T1000 (cell line): Measurements from ENCODE around the gene CPOX.
"Not testable (repeated sequence)": the region's sequence is repeated elsewhere in the genome, so short reads cannot be mapped to it uniquely, and the experiment has no call there.

ENCODE experiments used
- DNase-seq: peaks from one replicate; lab custom pipeline; 2025; ENCODE audit warnings: mixed read lengths; lab: John Stamatoyannopoulos, UW

Gene CPOX

DNA sequence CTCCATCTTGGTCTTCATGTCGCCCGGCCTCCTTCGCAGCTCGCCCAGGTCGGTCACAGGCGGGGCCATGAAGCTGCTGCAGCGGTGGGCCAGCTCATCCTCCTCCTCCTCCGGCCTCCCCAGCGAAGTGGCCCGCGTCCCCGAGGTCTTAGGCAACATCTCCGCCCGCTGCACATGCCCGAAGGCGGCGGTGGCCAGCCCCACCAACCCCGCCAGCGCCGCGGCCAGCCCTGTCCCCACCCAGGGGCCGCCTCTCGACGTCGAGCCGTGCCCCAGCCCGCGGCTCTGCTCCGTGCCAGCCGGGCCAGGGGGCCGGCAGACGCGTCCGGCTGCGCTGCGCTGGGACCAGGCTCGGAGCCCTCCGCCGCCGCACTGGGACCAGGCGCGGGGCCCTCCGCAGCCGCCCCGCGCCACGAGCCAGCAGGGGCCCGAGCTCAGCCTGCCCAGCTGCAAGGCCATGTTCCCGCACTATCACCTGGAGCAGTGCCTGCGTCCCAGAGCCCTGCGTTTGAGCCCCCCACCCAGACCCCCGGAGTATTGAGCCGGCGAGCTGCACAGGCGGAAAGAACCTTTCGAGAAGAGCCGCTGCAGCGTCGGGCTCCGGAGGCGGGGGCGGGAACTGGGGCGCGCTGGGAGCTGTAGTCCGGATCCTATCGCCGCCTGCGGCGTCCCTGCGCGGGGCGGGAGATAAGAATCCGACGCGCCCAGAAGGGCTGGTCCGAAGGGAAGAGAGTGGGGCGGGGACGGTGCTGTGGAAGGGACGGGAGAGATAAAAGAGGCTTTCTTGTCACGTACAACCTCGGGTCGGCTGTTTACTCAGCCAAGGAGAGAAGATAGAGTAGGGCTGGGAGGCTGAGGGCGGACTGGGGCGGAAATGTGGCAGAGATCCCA is at the start of gene CPOX:
CPOX (minus strand) TSS at position 566 of the 891 bp plus-strand sequence; CDS start at position 459, 107 bp downstream.
- peak; percentile 89 for DNase-seq

DNA sequence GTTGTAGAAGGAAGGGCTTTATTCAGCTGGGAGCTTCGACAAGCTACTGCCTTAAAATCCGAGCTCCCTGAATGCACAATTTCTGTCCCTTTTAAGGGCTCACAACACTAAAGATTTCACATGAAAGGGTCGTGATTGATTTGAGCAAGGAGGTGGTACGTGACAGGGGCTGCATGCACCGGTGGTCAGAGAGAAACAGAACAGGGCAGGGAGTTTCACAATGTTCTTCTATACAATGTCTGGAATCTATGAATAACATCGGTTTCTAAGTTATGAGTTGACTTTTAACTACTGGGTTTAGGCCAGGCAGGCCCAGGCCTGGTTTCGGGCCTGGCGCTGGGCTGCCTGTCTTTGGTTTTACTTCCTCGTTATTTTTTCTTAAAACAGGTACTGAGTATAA is 49.4 kb upstream of the CPOX start:
- DNase-seq, result not testable (repeated sequence)

DNA sequence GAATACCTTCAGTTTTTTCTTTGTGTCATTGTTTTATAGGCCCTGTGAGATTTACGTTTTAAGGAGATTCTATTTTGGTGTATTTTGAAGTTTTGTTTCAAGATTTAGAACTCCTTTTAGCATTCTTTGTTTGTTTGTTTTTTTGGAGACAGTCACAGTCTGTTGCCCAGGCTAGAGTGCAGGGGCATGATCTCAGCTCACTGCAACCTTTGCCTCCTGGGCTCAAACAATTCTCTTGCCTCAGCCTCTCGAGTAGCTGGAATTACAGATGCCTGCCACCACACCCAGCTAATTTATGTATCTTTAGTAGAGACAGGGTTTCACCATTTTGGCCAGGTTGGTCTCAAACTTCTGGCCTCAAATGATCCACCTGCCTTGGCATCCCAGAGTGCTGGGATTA is 48.3 kb upstream of the CPOX start:
- not testable (repeated sequence) for DNase-seq

DNA sequence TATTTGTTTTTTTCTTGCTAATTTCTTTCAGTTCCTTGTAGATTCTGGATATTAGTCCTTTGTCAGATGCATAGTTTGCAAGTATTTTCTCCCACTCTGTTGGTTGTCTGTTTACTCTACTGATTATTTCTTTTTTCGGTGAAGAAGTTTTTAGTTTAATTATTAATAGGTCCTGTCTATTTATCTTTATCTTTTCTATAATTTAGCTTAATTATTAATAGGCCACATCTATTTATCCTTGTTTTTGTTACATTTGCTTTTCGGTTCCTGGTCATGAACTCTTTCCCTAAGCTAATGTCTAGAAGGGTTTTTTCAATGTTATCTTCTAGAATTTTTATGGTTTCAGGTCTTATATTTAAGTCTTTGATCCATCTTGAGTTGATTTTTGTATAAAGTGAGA is 45.1 kb upstream of the CPOX start:
- not testable (repeated sequence) for DNase-seq

DNA sequence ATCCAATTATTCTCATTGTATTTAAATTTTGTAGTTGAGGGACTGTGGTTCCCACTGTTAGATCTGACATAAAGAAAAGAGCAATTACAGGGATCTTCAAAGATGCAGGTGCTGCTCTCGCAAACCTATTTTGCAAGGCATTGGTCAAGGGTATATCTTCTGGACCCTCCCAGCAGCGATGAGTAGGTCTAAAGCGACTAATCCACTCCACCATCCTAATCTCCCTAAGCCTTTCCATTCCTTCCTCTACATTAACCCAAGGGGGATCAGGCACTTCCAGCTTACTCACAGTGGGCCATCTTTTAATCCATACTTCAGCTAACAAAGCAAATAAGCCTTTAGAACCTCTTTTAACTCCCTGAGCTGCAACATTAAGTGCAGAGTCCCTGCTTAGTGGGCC is 37.0 kb upstream of the CPOX start:
- no peak for DNase-seq

DNA sequence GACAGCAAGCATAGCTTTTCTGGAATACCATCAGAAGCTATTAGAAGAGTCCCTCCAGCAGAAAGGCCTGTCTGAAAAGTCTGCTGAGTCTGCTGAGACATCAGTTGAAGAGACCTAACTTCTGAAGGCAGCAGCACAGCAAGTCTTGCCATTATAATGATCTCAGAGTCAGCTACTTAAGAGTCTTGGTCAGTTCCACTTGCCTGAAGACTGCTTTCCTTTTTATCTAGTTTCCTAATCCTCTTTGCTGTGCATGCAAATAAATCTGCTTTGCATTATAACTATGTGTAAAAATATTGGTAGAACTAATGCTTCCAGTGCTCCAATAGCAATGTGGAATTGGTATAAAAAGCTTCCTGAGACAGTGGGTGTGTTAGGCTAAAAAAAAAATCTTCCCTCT is 34.9 kb upstream of the CPOX start:
- DNase-seq, result no peak

DNA sequence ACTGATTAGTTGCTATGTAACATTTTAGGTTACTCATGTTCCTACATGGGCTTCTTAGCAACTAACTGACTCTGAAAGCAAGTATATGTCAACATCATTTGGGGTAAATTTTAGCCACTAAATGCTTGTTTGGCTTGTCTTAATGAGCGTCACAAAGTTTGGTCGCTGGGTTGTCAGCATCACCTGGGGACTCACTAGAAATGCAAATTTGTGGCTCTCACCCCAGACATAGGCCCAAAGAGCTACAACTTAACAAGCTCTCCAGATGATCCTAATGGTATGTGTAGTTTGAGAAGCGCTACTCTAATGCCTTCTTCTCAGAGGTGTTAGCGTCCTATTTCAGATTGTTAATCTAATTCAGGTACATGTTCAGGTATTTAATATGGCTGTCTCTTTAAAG is 32.7 kb upstream of the CPOX start:
- no peak for DNase-seq

DNA sequence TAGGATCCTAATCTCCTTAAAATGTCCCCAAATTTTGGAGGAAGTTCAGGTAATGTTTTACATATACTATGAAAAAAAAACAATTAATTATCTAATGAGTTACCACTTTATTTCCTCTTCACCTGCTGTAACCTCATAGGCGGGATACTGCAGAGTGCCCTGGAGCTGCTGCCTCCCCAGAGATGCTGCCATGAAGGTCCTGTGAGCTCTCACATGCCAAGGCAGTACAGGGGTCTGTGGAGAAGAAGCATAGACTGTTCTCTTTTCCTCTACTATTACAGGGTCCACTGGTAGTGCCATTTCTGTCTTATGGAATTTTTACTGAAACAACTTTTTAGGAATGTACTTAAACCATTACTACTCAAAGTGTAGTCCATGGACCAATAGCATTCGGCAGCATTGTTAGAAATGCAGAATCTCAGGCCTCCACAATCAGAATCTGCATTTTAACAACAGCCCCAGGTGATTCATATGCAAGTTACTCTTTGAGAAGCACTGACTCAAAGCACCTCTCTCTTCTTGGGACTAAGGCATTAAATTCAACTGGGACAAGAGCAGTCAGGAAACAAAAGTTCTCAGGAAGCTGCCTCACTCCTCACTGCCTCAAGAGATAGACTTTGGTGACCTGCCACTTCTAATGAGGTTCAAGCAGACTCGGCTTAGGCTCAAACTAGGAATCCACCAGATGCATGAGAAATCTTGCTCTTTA is 30.3 kb upstream of the CPOX start:
- DNase-seq, result no peak

DNA sequence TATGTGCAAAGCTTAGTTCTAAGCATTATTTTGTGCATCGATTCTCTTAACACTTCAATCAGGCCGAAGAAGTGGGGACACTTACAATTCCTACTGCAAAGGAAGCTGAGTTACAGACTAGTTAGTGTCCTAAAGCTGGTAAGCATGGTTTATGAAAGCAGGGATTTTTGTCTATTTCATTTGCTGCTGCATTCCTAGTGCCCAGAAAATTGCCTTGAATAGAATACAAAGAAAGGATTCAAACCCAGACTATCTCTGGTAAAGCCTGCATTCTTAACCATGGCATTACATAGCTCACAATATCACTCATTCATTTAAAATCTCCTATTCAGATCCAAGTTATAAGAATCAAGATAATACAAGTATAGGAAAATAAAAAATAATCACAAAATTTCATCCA is 24.4 kb upstream of the CPOX start:
- no peak for DNase-seq

DNA sequence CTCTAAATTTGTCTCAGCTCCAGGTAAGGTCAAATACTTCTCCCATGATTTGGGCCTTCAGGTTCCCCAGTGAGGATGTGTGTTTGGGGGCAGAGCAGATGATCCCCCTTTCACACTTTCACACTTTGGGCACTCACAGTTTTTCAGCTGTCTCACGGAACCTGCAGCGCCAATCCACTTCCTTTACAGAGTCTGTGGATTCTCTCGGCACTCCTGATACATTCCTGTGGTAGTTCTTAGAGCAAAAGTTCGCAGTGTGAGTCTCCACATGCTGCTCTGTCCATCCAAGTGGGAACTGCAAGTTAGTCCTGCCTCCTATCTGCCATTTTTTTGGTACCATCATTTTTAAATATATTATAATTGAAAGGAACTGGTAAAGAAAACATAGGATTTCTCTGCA is 20.2 kb upstream of the CPOX start:
- no peak for DNase-seq

DNA sequence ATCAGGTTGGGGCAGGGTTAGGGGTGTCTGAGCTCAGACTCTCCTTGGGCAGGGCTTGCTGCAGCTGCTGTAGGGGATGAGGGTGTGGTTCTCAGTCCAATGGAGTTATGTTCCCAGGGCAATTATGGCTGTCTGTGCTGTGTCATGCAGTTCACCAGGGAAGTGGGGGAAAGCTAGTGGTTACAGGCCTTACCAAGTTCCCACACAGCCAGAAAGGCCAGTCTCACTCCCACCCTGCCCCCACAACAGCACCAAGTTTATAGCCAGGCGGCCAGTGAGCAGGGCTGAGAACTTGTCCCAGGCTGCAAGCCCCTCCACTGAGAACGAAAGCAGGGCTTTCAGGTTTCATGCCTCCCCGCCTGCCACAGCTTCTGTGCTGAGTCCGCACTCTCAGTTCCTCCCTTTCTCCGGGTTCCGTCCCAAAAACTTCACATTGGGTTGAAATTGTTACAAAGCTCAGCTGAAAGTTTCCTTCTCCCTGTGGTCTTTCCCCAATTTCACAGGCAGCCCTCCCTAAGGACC is 19.6 kb upstream of the CPOX start:
- DNase-seq, result no peak

DNA sequence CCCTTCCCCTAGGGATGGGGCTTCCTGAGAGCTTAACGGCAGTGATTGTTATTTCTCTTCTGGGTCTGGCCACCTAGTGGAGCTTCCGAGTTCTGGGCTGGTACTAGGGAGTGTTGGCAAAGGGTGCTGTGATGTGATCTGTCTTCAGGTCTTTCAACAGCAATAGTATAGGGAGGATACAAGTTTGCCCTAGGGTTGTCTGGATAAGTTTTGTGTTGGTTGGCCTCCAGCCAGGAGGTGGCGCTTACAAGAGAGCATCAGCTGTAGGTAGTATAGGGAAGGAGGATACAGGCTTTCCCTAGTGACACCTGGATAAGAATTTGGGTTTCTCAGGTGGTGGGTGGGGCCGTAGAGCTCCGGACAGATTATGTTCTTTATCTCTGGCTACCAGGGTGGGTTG is 19.2 kb upstream of the CPOX start:
- DNase-seq, result no peak

DNA sequence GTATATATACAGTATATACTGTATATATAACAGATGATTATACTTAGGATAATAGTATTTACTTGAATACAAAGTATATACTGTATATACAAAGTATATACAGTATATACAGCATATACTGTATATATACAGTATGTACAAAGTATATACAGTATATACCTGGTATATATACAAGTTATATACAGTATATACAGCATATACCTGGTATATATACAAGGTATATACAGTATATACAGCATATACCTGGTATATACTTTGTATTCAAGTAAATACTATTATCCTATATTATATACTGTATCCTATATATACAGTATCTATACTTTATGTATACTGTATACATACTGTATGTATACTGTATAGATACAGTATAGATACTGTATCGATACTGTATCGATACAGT is 14.6 kb upstream of the CPOX start:
- DNase-seq, result no peak

DNA sequence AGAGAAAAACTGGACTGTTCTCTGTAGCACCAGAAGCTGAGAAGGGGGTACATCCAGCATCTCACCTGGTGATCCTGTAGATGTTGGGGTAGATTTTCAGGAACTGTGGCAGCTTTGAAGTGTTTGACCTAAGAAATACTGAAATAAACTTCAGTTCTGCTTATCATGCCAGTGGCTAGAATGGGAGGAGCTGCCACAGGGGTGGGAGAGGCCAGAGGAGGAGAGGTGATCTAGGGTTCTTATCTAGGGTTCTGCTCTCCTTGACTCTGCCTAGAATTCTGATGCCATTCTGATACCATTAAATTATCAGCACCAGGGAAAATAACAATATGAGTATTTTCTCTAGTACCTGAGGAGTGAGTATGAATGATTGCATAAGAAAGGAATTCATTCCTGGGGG is 10.2 kb upstream of the CPOX start:
- no peak for DNase-seq

DNA sequence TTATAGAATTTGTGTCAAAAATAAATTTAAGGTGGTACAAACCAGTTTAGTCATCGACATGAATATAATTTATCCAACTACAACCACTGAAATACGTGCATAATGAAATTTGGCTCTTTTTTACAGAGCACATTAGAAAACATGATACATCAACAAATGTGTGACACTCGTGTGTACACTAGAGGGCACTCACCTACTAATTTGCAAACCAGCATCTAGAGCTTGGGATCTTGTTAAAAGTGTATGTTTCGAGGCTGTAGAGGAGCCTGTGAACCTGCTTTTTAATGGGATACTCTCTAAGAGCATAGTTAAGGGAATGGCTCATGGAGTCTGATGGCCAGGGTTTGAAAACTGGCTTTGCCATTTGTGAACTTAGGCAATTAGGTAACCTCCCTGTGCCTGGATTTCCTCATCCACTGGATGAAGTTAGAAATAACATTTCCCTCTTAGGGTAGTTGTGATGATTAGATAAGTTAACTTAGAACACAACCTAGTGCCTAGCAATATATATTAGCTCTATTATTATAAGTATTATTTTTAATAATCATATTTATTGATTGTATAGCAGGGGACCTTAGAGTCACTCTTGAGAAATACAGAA is 8.8 kb upstream of the CPOX start:
- DNase-seq, result peak; percentile 2

DNA sequence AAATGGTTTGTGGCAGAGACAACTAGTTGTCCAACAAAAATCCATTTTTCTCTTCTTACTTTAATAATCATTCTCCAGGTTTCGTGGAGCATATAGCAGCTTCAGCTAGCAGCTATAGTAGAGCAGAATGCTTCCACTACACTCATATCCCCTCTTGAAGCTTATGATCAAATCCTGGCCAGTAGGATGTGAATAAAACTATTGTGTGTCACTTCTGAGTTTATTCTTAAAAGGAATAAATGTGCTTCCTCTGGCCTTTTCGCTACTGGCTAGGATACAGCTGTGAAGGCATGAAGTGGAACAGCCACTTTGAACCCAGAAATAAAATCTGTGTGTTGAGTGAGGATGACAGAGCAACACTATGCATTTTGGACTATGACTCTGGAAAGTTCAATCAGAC is 7.8 kb upstream of the CPOX start:
- no peak for DNase-seq

DNA sequence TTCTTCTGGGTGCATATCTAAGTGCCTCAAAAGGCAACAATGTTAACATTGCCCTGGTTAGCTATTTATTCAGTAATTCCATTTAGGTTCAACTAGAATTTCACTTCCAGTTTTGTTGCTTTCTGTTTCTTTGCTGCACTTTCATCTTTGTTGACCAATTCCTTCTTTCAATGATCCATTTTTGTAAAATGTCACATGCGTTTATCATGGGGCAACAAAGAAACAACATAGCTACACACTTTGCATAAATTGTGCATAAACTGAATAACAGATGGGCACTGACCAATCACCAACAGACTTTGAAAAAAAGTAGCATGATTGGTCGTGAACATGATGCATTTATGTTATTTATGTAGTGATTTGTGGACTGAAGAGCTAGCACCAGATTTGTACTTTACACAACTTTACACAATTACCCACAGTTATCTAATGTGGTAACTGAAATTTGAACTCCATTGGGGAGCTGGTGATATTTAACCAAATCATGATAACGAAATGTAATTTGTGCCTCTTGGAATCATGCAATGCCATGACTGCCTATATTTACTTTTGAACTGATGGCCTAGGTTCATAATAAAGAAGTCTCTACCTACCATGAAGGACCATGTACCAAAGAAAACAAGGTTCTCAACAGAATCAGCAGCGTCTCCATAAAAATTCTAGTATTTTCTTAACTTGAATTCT is 7.1 kb upstream of the CPOX start:
- DNase-seq, result no peak

DNA sequence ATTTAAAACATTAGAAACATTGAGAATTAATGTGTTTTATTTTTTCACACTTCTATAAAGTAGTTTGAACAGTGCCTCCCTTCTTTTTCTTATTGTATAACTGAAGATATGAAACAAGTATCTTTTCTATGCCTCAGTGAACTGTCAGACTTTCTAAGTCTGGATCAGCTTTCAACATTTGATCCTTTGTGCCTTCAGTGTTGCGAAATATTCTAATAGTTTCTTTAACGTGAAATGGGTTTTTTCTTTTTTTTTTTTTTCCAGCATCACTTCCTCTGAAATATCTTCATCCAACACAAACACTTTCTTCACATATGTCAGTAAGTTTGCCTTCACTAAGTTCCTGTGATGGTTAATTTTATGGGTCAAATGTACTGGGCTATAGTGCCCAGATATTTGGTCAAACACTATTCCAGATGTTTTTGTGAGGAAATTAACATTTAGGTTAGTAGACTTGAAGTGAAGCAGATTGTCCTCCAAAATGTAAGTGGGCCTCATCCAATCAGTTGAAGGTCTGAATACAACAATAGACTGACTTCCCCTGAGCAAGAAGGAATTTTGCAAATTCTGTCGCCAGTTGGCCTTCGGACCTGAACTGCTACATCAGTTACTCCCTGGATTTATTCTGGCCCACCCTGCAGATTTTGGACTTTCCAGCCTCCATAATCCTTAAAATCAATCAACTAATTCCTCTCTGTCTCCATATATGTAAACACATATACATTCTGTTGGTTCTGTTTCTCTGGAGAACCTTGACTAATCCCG is 6.4 kb upstream of the CPOX start:
- no peak for DNase-seq

DNA sequence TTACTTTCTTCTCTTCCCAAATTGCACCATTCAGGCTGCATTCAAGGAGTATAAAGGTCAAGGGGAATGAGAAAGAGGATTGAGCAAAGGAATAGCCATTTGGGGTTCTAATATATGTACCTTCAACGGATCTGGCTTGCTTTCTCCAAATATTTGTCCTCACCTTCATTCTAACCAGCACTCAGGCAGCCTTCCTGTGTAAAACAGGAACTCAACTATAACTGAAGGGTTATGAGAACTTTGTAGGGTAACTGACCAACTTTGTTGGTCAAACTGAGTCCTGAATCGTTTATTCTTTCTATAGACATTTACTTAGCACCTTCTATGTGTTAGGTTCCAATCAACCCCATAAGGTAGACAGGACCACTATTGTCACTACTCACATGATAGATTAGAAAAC is 5.1 kb upstream of the CPOX start:
- no peak for DNase-seq

DNA sequence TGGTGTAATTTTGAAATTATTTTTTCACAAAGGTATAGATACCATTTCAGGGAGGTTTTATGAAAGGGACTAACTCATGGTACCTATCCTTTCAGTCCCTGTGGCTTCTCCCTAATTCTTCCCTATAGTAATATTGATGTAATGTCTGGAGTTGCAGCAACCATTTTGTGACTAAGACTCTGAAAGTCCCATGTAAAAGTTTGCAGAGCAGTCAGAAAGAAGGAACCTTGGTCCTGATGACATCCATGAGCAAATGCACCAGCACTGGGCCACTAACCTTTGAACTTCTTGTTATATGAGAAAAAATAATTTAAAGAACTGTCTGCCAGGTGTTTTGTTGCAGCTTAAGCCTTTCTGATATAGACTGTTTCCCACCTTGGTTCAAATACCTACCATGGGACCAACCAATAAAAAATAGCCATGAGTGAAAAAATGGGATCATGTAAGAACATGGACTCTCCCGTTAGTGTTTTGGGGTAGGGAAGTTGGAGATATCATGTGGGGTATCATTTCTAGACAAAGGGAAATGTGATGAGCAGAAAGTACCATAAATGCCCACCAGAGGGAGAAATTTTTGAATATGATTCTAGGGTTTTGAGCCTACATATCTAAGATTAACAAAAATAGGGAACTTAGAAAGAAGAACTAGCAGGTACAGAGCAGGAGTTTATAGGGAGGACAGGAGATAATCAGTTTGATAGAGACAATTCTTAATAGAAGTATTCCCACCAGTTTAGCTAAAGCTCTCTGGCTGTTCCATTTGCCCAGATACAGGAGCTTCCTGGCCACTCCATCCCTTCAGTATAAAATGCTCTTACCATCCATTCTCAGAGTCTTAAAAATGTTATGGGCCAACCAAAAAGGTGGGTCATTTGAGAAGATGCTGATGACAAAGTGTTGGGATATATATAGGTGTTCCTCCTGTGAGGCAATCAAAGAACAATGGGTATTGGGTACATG is 3.4 kb upstream of the CPOX start:
- no peak for DNase-seq
